MM.1S (cell line): ENCODE measurements around the gene CD300A.
"Not testable (repeated sequence)": the region's sequence is repeated elsewhere in the genome, so short reads cannot be mapped to it uniquely, and the experiment has no call there.

Source experiments
- DNase-seq: peaks from one replicate; pipeline ENCODE4 v3.0.0-alpha.2; 2015
- H2AFZ ChIP-seq: fragments of 300-600 bp; sonication (generic); 2 replicates; pipeline ENCODE4 v1.6.0; 2016; ENCODE audit warnings: antibody characterized with exemption, low read length
- H3F3A ChIP-seq: fragments of 300-600 bp; sonication (generic); 2 replicates; pipeline ENCODE4 v1.6.1; 2016; ENCODE audit warnings: mild to moderate bottlenecking, antibody characterized with exemption, low read length, moderate library complexity, mixed read lengths; ENCODE audit not compliant: insufficient read depth
- H3K27ac ChIP-seq: fragments of 300-600 bp; sonication (generic); 2 replicates; pipeline ENCODE4 v1.5.1; 2016; ENCODE audit warnings: mild to moderate bottlenecking, low read length
- H3K27me3 ChIP-seq: fragments of 300-600 bp; sonication (generic); replicated peaks from 2 replicates; pipeline ENCODE4 v1.6.0; 2016; ENCODE audit warnings: low read length; ENCODE audit not compliant: insufficient read depth
- H3K36me3 ChIP-seq: fragments of 300-600 bp; sonication (generic); replicated peaks from 2 replicates; pipeline ENCODE4 v1.6.1; 2016; ENCODE audit warnings: mild to moderate bottlenecking, low read length, mixed read lengths; ENCODE audit not compliant: insufficient read depth
- H3K4me1 ChIP-seq: fragments of 300-600 bp; sonication (generic); 2 replicates; pipeline ENCODE4 v1.6.1; 2016; ENCODE audit warnings: low read length, mixed read lengths
- H3K4me2 ChIP-seq: fragments of 300-600 bp; sonication (generic); 2 replicates; pipeline ENCODE4 v1.6.0; 2016; ENCODE audit warnings: low read depth, low read length
- H3K4me3 ChIP-seq: fragments of 300-600 bp; sonication (generic); 2 replicates; pipeline ENCODE4 v1.5.1; 2016; ENCODE audit warnings: low read length, mixed read lengths
- H3K79me2 ChIP-seq: fragments of 300-600 bp; sonication (generic); 2 replicates; pipeline ENCODE4 v1.6.1; 2016; ENCODE audit warnings: mixed run types, low read length, mixed read lengths
- H3K9ac ChIP-seq: fragments of 300-600 bp; sonication (generic); 2 replicates; pipeline ENCODE4 v1.6.1; 2016; ENCODE audit warnings: low read length, mixed read lengths
- H3K9me2 ChIP-seq: fragments of 300-600 bp; sonication (generic); replicated peaks from 2 replicates; pipeline ENCODE4 v1.6.1; 2016; ENCODE audit warnings: mild to moderate bottlenecking, low read length, mixed read lengths; ENCODE audit not compliant: insufficient read depth
- H3K9me3 ChIP-seq: fragments of 300-600 bp; sonication (generic); replicated peaks from 2 replicates; pipeline ENCODE4 v1.6.1; 2016; ENCODE audit warnings: mild to moderate bottlenecking, low read length, mixed read lengths; ENCODE audit not compliant: insufficient read depth
- H4K20me1 ChIP-seq: fragments of 300-600 bp; sonication (generic); 2 replicates; pipeline ENCODE4 v1.6.1; 2016; ENCODE audit warnings: mild to moderate bottlenecking, low read length, moderate library complexity, mixed read lengths; ENCODE audit not compliant: insufficient read depth
- EZH2 ChIP-seq: fragments of 300-600 bp; sonication (generic); optimal IDR thresholded peaks from 2 replicates; pipeline ENCODE3; 2017; ENCODE audit warnings: low read depth, mild to moderate bottlenecking, antibody characterized with exemption, low read length, mixed read lengths
- EZH2phosphoT487 ChIP-seq: fragments of 300-600 bp; sonication (generic); IDR thresholded peaks from 2 replicates; pipeline ENCODE4 v1.6.1; 2018; ENCODE audit warnings: antibody characterized with exemption, low read length
- TF ChIP-seq, protein P1 (sequence below): fragments of 300-600 bp; sonication (generic); IDR thresholded peaks from 2 replicates; pipeline ENCODE4 v1.5.1; 2016; ENCODE audit warnings: antibody characterized with exemption, low read length, mixed read lengths

Gene CD300A

DNA sequence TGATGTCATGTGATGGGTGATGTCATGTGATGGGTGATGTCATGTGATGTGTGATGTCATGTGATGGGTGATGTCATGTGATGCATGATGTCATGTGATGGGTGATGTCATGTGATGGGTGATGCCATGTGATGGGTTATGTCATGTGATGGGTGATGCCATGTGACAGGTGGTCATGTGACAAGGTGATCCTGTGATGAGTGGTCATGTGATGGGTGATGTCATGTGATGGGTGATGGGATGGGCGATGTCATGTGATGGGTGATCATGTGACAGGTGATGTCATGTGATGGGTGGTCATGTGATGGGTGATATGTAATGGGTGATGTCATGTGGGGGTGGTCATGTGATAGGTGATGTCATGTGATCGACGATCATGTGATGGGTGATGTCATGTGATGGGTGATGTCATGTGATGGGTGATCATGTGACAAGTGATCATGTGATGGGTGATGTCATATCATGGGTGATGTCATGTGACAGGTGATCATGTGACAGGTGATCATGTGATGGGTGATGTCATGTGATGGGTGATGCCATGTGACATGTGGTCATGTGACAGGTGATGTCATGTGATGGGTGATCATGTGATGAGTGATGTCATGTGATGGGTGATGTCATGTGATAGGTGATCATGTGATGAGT, 47.7 kb downstream of the CD300A start:
- no peaks in the 10 kb centered on the region for H4K20me1 ChIP-seq
- TF ChIP-seq EZH2phosphoT487: no peak
- no peak for TF ChIP-seq EZH2
- DNase-seq: peak; percentile 10
- H3K79me2 ChIP-seq: no peaks in the 10 kb centered on the region
- peaks cover 63% of the 10 kb centered on the region for H3K27me3 ChIP-seq
- no peaks in the 10 kb centered on the region for H3K36me3 ChIP-seq
- no peaks in the 10 kb centered on the region for H3K9me2 ChIP-seq
- no peak overlapping the region for H2AFZ ChIP-seq
- no peaks in the 10 kb centered on the region for H3K9me3 ChIP-seq
- no peak overlapping the region for H3K4me2 ChIP-seq
- H3K4me1 ChIP-seq: no peaks in the 10 kb centered on the region
- no peak overlapping the region for H3K9ac ChIP-seq
- H3F3A ChIP-seq: no peaks in the 10 kb centered on the region
- H3K27ac ChIP-seq: no peak overlapping the region
- no peak overlapping the region for H3K4me3 ChIP-seq

DNA sequence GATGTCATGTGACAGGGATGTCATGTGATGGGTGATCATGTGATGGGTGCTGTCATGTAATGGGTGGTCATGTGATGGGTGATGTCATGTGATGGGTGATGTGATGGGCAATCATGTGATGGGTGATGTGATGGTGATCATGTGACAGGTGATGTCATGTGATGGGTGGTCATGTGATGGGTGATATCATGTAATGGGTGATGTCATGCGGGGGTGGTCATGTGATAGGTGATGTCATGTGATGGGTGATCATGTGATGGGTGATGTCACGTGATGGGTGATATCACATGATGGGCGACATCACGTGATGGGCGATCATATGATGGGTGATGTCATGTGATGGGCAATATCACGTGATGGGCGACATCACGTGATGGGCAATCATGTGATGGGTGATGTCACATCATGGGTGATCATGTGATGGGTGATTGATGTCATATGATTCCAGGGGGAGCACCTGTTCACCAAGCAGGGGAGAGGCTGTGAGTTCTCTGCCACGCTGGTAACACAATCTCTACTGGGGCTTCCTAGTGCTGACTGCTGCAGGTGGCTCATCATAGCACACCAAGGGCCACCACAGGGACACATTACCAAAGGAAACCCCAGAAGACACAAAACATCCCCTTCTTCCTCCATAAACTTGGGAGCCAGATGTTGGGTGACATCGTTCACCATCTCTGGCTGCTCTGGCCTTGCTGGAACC, 48.3 kb downstream of the CD300A start:
- H3K4me2 ChIP-seq: no peak overlapping the region
- H3K9me3 ChIP-seq: no peaks in the 10 kb centered on the region
- DNase-seq: no peak
- H3K79me2 ChIP-seq: no peaks in the 10 kb centered on the region
- no peaks in the 10 kb centered on the region for H3K9me2 ChIP-seq
- H2AFZ ChIP-seq: no peak overlapping the region
- H3K27me3 ChIP-seq: peaks cover 61% of the 10 kb centered on the region
- H3K4me1 ChIP-seq: no peaks in the 10 kb centered on the region
- H3K36me3 ChIP-seq: no peaks in the 10 kb centered on the region
- H3K27ac ChIP-seq: no peak overlapping the region
- no peaks in the 10 kb centered on the region for H4K20me1 ChIP-seq
- H3K4me3 ChIP-seq: no peak overlapping the region
- no peaks in the 10 kb centered on the region for H3F3A ChIP-seq
- no peak overlapping the region for H3K9ac ChIP-seq
- TF ChIP-seq EZH2phosphoT487: no peak

DNA sequence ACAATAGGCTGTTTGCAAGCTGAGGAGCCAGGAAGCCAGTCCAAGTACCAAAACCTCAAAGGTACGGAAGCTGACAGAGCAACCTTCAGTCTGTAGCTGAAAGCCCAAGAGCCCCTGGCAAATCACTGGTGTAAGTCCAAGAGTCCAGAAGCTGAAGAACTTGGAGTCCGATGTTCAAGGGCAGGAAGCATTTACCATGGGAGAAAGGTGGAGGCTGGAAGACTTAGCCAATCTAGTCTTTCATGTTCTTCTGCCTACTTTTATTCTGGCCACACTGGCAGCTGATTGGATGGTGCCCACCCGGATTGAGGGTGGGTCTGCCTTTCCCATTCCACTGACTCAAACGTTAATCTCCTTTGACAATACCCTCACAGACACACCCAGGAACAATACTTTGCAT, 49.5 kb downstream of the CD300A start:
- H3K9me3 ChIP-seq: no peaks in the 10 kb centered on the region
- H2AFZ ChIP-seq: no peak overlapping the region
- no peak overlapping the region for H3K27ac ChIP-seq
- TF ChIP-seq EZH2 (no peak), EZH2phosphoT487 (no peak)
- TF ChIP-seq, protein P1, sequence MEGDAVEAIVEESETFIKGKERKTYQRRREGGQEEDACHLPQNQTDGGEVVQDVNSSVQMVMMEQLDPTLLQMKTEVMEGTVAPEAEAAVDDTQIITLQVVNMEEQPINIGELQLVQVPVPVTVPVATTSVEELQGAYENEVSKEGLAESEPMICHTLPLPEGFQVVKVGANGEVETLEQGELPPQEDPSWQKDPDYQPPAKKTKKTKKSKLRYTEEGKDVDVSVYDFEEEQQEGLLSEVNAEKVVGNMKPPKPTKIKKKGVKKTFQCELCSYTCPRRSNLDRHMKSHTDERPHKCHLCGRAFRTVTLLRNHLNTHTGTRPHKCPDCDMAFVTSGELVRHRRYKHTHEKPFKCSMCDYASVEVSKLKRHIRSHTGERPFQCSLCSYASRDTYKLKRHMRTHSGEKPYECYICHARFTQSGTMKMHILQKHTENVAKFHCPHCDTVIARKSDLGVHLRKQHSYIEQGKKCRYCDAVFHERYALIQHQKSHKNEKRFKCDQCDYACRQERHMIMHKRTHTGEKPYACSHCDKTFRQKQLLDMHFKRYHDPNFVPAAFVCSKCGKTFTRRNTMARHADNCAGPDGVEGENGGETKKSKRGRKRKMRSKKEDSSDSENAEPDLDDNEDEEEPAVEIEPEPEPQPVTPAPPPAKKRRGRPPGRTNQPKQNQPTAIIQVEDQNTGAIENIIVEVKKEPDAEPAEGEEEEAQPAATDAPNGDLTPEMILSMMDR: no peak
- H3K4me1 ChIP-seq: no peaks in the 10 kb centered on the region
- no peaks in the 10 kb centered on the region for H3K36me3 ChIP-seq
- H3K9me2 ChIP-seq: no peaks in the 10 kb centered on the region
- H3K4me2 ChIP-seq: no peak overlapping the region
- no peak for DNase-seq
- no peaks in the 10 kb centered on the region for H3F3A ChIP-seq
- H3K27me3 ChIP-seq: peaks cover 65% of the 10 kb centered on the region
- no peak overlapping the region for H3K9ac ChIP-seq
- H4K20me1 ChIP-seq: no peaks in the 10 kb centered on the region
- no peaks in the 10 kb centered on the region for H3K79me2 ChIP-seq
- no peak overlapping the region for H3K4me3 ChIP-seq

DNA sequence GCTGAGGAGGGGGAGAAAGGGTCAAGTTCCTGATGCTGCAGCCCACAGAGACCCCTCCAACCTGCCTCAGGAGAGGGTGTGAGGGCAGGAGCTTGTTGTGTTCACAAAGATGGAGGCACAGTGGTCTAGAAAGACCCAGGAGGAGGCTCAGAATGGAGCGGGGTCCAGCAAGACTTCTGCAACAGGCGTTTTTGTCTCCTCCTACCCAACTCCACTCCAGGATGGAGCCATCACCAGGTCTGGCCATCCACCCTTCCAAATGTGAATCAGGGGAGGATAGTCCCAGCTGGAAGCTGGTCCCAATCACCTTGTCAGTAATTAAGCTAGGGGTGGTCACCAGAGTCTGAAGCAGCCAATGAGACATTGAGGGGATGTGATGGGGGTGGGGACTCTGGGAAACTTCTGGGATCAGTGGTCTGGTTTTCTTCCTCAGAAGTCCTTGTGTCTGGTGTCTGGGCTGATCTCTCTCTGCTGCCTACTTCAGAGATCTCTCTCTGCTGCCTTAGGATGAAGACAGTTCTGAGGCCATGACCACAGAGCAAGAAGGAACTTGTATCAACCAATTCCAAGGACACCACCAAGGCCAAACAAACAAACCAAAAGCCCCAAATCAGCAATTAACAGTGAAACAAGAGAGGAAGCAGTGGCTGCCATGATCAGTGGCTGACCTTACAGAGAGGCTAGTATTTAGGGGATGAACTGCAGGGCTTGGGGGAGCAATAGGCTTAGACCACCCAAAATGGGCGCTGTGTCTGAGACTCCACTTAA, 50.3 kb downstream of the CD300A start:
- H3K4me3 ChIP-seq: no peak overlapping the region
- H3F3A ChIP-seq: no peaks in the 10 kb centered on the region
- no peak overlapping the region for H3K9ac ChIP-seq
- H3K79me2 ChIP-seq: no peaks in the 10 kb centered on the region
- no peak overlapping the region for H3K27ac ChIP-seq
- no peak for DNase-seq
- no peaks in the 10 kb centered on the region for H3K9me3 ChIP-seq
- H3K9me2 ChIP-seq: no peaks in the 10 kb centered on the region
- TF ChIP-seq, protein P1: no peak
- no peak for TF ChIP-seq EZH2phosphoT487
- no peak for TF ChIP-seq EZH2
- no peak overlapping the region for H2AFZ ChIP-seq
- H3K27me3 ChIP-seq: peaks cover 68% of the 10 kb centered on the region
- no peaks in the 10 kb centered on the region for H3K36me3 ChIP-seq
- no peaks in the 10 kb centered on the region for H4K20me1 ChIP-seq
- no peak overlapping the region for H3K4me2 ChIP-seq
- no peaks in the 10 kb centered on the region for H3K4me1 ChIP-seq

DNA sequence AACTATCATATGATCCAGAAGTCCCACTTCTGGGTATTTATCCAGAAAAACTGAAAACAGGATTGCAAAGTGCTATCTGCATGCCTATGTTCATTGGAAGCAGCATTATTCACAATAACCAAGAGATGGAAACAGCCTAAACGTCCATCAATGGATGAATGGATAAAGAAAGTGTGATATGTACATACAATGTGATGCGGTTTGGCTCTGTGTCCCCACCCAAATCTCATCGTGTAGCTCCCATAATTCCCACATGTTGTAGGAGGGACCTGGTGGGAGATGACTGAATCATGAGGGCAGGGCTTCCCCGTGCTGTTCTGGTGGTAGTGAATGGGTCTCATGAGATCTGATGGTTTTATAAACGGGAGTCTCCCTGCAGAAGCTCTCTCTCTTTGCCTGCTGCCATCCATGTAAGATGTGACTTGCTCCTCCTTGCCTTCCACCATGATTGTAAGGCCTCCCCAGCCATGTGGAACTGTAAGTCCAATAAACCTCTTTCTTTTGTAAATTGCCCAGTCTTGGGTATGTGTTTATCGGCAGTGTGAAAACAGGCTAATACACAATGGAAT, 52.1 kb downstream of the CD300A start:
- DNase-seq, H3K27ac ChIP-seq, H3K9me3 ChIP-seq: not testable (repeated sequence)

More for the DNA sequence above, 52.1 kb downstream of the CD300A start:
- not testable (repeated sequence) for H2AFZ ChIP-seq, H3K9ac ChIP-seq, H4K20me1 ChIP-seq, H3K4me2 ChIP-seq, H3K4me3 ChIP-seq, H3K36me3 ChIP-seq, H3K4me1 ChIP-seq, H3K79me2 ChIP-seq, H3K9me2 ChIP-seq, H3F3A ChIP-seq
- peaks cover 68% of the 10 kb centered on the region for H3K27me3 ChIP-seq
